NCI-H187 treated with DMSO at 0.1 percent for 48 hours (cell line): ENCODE measurements around the gene GBA2.

Experiments
- DNase-seq: peaks from one replicate; lab custom pipeline; 2025; lab: John Stamatoyannopoulos, UW

The GBA2 gene

DNA sequence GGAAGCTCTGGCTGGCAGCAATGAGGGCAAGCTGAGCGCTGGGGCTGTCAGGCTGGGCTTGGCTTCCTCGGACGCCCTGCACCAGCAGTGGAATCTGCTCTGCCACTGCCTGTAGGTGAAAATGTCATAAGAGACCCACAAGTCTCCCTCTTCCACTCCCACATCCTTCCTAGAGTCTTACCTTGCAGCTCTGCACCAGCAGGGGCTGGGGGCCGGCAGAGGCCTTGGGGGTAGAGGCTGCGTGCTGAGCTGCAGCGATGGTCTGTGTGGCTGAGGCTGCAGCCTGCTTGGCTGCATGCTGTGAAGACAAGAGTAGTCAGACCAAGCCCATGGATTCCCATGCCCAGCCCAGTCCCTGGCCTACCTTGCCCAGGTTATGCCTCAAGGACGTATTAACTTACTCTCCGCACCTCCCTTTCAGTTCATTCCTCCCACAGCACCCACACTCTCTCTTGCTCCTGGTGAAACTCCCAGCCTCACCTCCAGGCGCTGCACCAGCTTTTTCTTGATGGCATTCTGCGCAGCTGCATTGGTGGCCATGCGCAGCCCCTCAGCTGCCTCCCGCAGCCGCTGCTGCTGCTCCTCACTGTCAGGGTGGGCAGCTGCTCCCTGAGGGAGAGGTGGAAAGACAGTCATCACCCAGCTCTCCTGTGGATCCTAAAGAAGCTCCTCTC lies 34.3 kb downstream of the GBA2 start:
- no peak for DNase-seq

DNA sequence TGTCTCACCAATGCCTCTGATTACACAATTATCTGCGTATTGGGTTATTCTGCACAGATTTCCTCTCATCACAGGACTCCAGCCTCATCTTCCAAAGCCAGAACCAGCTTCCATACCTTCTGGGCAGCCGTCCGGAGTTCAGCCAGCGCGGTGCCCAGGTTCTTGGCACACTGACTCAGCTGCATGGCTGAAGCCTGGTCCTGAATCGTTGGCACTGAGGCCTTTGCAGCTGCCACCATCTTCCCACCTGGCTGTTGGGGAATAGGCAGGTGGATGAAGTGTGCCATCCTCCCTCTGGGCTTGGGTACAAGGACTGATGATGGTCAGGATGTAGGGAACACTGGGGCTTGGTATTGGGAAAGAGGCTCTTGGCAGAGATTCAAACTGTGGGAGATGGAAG lies 34.9 kb downstream of the GBA2 start:
- DNase-seq = no peak

DNA sequence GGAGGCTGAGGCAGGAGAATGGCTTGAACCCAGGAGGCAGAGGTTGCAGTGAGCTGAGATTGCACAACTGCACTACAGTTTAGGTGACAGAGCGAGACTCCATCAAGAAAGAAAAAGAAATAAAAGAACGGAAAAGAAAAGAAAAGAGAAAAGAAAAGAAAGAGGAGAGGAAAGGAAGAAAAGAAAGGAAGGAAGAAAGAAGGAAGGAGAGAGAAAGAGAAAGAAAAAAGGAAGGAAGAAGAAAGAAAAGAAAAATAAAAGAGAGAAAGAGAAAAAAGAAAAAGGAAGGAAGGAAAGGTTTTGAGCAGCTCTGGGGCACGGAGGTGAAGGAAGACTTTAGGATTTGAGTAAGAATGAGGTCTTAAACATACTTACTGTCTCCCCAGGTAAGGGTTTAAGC lies 35.5 kb downstream of the GBA2 start:
- no peak for DNase-seq

DNA sequence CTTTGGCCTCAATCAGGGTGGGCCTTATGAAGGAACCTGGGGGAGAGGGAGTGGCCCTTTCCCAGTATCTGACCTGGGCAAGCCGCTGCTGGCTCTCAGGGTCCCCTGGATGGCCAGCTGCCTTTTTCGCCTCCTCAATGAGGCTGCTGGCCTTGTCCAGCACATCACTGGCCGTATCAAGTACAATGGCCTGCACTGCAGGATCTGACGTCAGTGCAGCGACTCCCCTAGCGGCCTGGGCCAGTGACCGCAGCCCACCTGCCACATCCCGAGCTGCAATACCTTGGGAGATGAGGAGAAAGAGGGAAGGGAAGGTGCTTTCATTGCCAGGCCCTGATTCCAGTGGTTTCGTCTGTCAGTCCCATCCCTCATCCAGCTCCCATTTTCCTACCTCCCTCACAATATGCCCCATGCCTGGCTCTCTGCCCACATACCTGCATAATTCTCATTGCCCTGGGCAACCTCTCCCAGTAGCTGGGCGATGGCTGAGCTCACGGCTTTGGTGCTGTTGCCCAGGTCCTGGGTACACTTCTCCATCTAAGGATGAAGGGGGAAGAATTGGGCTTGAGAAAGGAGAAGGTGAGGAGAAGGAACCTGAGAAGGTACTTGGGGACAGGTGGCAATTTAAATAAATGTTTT lies 36.1 kb downstream of the GBA2 start:
- DNase-seq = no peak

DNA sequence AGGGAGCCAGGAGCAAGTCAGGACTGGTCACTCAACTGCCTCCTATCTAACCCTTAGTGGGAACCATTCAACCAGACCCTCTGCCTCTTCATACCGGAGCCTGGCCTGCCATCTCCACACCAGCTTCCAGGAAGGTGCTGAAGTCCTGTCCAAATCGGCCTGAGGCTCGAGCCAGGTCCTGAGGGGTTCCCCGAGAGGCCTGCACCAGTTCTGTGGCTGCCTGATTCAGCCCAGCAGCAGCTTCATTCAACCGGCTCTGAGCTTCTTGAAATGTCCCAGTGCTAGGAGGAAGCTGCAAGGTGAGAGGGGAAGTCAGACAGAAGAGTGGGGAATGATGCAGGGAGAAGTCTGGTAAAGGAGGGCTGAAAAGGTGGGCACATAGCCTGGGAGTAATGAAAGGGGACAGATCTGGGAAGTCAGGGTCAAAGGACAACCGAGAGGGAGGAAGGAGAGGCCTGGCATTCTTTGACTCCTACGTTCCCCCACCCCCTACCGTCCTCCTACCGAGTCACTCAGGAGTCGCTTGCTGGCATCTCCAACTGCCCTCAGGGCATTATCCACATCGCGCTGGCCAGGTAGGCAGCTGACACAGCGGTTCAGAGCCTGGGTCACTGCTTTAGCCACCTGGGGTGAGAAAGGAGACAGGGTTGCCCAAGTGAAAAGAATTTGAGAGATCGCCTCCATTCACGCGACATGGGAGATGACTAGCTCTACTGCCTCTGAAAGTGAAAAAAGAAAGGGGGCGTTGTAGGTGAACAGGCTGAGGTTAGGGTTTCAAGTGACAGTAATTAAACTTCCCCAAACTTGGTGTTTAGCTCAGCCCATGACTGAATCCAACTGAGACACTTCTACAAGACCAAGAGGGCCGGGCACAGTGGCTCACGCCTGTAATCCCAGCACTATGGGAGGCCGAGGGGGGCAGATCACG lies 37.3 kb downstream of the GBA2 start:
- no peak for DNase-seq

DNA sequence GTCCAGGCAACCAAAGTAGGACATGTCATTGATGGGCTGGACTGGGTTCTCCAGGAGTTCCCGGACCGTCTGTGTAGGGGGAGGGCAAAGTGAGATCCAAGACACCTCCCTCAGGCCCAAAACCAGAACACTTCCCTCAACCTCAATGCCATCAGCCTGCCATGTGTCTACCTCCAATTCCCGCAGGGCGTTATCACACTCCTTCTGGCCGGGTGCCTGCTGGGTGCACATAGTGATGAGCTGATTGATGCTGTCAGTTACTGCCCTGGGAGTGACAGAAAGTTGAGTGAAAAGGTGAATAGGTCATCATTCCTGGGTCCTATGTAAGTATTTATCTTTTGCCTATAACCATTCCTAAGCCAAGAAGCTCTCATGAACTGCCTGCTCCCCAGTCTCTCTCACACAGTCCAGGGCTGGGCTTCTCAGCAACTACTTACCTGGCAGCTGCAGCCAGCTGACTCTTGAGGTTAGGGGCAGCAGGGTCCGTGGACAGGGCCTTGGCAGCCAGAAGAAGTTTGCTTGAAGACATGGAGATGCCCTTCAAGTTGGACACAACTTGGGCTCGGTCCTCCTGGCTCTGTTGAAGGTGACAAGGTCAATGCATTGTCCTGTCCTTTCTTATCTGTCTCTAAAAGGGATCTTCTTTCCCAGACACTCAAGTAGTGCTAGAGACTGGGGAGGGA lies 38.1 kb downstream of the GBA2 start:
- no peak for DNase-seq

DNA sequence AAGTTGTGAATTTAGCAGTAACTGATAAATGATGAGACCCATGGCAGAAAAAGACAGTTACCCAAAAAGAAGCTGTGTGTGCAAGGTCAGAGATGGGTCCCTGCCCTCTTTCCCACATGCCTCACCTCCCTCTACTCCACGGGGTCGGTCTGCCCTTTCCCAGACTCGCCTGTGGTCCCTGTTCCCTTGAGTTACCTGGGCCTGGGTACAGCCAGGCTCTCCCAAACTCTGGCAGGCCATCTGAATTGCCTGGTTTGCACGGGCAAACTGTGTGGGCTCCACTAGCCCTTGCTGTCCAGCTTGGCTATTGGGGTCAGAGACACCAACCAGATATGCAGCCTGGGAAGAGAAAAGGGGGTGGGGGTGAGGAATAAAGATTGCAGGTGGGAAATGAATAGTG lies 40.9 kb downstream of the GBA2 start:
- DNase-seq = no peak

DNA sequence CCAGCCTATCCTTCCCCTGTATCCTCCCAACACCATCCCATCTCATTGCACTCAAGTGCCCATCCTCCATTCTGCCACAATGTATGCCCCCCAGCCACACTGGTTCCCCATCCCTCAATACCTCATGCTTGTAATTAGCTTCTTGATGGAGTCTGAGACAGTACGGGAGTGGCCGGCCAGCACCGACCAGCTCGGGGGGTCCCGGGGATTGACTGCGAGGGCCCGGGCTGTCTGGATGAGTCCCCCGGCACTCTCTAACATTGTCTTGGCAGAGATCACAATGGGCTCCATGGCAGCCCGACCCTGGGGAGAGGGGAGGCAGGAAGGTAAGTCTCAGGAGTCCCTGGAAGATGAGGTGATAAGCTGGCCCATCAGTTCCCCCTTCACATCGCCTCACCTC lies 42.1 kb downstream of the GBA2 start:
- DNase-seq = no peak

DNA sequence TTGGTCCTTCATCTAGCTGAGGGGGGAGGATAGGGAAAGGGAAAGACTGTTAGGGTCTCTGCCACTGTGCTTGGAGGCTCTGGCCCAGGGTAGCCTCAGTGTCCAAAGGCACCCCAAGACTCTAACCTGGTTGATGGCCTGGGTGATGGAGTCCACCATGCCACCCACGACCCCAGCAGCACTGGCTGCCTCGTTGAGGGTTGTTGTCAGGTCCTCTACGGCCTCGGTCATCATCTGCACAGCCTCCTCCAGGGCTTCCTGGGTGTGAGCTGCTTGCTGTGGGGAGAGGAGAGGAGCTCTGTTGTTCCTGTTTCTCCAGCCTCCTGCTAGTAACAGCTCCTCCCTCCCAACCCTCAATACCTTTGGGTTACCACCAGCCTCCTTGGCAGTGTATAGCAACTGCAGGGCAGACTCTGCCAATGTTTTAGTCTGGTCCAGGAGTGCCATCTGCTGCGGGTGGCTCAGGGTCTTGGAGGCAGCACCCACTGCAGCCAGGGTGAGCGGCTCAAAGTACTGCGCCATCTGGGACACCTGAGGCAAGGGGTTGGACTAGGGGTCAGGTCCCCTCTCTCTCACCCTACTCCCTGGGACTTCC lies 43.1 kb downstream of the GBA2 start:
- no peak for DNase-seq

DNA sequence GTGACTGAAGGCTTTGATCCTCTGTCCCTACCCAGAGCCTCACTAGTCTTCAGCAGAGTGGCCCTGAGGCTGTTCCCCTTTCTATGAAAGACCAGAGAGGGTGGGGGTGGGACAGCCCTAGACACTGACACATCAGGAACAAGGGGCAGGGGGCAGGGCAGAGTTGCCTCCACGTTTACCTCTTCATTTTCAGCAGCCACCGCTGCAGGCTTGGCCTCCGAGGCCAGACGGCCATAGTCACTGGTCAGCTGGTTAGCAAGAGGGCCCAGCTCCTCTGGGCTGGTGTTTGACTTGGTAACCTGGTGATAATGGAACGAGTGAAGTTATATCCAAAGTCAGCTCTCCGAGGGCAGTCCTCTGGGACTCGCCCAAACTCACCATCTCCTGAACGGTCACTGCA lies 43.7 kb downstream of the GBA2 start:
- DNase-seq = no peak

DNA sequence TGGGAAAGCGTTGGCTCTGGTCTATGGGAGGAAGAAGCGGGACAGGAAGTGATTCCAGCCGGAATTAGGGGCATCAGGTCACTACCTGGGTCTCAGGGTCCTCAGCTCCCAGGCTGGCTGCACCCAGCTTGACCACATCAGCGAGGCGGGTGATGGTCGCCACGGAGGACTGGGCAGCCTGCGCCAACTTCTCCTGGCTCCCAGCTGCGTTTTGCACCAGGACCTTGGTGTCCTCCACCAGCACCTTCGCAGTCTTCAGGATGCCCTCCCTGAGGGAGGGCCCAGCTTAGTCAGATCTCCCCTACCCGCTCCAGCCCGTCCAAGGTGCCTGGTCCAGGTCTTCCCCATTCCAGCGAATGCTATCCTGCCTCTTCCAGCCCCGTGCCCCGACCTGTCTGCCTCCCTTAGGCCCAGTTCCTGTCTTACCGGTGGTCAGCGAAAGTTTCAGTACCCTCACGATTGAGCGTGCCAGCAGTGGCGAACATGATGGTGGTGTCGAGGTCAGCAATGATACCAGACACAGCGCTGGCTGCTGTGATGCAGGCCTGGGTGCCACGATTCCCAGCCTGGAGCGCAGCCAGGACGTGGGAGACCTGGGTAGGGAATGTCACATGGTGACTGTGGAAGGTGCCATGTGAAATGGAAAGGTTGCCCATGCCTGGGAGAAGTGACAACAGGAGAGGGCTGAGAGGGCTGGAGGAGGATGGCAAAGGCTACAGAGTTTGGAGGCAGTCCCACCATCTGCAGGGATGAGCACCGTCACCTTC lies 44.9 kb downstream of the GBA2 start:
- no peak for DNase-seq

DNA sequence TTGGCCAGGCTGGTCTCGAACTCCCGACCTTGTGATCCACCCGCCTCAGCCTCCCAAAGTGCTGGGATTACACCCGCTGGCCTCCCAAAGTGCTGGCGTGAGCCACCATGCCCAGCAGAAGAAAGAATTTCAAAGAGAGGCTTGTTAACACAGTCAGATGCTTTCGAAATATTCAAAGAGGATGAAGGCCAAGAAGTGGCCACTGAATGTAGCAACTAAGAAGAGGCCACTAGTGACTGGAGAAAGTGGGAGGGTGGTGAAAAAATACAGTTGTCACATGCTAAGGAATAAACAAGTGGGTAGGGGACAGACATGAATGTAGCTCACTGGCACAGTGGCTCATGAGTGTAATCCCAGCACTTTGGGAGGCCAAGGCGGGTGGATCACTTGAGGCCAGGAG lies 46.3 kb downstream of the GBA2 start:
- DNase-seq = no peak

DNA sequence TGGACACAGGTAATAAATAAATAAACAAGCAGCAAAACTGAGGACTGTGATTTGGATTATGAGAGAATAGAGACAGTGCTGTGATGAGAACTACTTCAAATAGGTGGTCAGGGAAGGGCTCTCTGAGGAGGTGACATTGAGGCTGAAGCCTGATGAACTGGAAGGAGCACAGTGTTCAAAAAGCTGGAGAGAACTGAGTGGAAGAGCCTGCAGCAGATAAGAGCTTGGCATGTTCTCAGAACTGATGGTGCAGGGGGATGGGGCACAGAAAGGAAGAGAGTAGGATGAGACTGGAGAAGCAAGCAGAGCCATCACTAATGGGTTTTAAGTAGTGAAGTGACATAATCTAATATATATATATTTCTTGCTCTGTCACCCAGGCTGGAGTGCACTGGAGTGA lies 48.1 kb downstream of the GBA2 start:
- DNase-seq = no peak

DNA sequence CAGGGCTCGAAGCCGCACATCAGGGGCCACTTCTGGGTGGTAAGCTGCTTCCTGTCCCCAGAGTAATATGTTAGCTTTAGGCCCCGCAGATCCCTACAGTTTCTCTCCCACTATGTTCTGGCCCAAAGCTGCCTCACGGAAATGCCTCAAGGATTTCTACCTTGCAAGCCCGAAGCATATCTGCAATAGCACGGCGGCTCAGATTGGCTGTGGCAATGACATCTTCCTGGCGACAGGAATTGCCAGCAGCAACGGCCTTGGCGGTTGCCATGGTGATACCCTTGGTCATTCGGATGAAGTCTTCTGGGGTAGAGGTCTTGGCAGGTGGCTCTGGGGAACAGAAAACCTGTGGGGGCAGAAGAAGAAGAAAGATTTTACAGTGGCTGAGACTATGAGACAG lies 49.0 kb downstream of the GBA2 start:
- no peak for DNase-seq

DNA sequence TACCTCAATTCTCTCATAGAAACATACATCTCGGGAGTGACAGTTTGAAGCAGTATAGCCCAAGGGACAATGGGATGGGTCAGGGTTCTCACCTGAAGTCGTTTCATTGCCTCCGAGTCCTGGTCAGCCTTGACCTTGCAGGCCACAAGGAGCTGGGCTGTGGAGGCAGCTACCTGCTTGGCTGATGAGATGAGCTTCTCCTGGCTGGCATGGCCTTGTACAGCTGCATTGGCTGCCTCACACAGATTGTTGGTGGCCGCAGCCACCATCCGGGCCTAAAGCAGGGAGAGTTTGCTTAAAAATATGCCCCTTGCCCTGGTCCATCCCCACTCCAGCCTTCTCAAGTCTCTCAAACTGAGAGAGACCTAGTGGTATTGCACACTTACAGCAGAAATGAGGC lies 50.8 kb downstream of the GBA2 start:
- DNase-seq = no peak

DNA sequence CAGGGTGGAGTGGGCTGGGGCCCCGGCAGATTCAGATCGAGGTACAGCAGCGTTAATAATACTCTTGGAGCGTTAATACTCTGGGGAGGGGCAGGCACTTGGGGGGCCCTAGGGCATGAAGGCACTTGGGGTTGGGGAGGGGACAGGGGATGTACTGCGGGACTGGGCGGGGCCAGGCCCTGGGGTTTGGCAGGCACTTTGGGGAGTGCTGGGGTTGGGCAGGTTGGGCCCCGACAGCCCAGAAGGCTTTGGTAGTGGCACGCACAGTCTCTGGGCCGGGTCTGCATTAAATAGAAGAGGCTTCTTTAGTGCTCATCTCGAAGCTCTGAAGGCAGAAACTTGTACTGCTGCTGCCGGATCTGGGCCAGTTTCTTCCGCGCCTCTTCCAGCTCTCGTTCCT lies 51.5 kb downstream of the GBA2 start:
- no peak for DNase-seq

DNA sequence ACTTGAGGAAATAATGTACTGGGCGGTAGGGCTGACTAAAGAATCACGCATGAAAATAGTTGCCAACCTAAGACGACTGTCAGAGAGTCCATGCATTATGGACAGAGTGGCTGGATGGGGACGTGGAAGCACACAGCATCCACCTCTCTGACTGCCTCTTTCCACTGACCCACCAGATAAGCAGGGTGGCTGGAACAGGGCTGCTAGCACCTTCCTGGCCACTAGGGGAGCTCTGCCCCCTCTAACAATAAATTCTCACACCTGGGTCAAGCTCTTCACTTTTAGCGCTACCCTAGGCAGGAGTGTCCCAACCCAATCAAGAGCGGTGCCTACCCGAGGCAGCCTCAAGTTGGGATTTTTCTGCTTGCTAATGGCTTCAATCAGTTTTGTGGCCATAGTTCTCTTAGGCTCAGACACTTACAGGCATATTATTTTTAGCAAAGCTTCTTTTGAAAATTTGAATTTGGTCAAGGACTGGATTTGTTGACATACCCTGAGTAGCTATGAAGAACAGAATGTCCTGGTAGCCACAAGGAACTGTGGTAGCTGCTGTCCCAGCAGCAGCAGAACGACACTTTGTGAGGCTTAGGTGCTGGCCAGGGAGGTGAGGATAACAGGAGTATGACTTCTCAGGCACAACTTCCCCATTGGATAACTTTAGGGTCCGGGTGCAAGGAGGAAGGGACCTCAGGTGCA lies 52.4 kb downstream of the GBA2 start:
- DNase-seq = no peak

DNA sequence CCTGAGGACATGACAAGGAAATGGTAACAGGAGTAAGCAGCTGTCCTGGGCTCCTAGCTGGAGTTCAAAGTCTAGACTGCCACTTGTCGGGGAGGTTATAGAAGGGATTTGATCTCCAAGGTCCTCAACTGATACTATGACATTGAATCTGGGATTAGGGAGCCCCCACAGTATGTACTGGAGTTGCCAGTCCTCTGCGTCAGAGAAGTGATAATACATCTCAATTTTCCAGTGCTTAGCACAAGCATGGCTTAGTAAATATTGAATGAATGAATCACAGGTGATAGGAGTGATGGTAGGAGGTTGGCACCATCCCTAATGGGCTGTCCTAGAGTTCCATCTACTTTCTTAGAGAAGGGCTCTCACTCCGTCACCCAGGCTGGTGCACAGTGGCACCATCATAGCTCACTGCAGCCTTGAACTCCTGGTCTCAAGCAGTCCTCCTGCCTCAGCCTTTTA lies 53.1 kb downstream of the GBA2 start:
- no peak for DNase-seq

DNA sequence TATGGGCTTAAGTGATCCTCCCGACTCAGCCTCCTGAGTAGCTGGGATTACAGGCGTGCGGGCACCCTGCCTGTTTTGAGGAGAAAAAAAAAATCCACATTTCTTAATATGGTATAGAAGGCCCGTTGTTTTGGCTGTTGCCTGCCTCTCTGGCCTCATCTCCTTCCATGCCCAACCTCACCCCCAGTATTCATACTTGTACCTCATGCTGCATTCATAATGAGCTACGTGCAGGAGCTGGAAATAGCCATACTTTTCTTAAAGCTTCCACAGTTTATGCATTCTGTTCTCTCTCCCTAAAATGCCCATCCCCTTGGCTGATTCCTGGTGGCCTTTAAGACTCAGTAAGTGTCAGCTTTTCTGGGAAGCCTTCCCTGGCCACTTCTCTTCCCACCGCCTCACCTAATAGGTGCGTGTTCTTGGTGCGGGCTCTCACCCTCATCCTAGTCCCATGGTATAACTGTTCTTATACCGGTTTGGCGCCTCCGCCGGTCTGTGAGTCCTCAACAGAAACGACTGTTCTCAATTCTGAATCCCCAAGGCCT lies 57.2 kb downstream of the GBA2 start:
- DNase-seq = no peak

DNA sequence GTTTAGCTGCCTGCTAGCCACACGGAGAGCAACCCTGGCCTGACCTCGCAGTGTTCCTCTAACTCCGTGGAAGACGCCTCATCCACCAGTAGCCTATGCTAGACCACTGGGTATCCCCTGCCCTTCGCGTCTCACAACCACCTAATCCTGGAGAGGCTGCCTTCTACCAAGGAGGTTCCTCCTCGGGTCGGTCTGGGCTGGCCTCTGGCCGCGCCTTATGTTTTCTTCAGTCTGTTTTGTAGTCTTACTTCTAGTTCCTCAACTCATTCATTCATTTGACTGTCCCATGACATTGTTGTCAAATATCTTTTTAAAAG lies 57.7 kb downstream of the GBA2 start:
- no peak for DNase-seq
